SK-N-MC (cell line): ENCODE results near the gene ATOH1.

Experiments
- DNase-seq: peaks from one replicate; pipeline ENCODE4 v3.0.0-alpha.2; 2011; ENCODE audit warnings: low read depth, low spot score
- H3K27ac ChIP-seq: fragments of 200-600 bp; sonication (generic); 2 replicates; pipeline ENCODE4 v1.5.1; 2016; ENCODE audit warnings: mixed run types
- H3K36me3 ChIP-seq: fragments of 200-600 bp; sonication (generic); 2 replicates; pipeline ENCODE4 v1.6.1; 2017; ENCODE audit warnings: antibody characterized with exemption, low read length, mixed read lengths; ENCODE audit not compliant: insufficient read depth
- H3K4me3 ChIP-seq: fragments of 200-600 bp; sonication (generic); 2 replicates; pipeline ENCODE4 v1.5.1; 2016
- H3K9ac ChIP-seq: fragments of 200-600 bp; sonication (generic); 2 replicates; pipeline ENCODE4 v1.8.0; 2017; ENCODE audit warnings: mixed run types, mixed read lengths; ENCODE audit not compliant: insufficient read length
- H3K9me3 ChIP-seq: fragments of 200-600 bp; sonication (generic); 2 replicates; pipeline ENCODE4 v1.6.1; 2017; ENCODE audit warnings: low read depth, mild to moderate bottlenecking, antibody characterized with exemption, low read length, moderate library complexity, mixed read lengths
- EZH2 ChIP-seq: fragments of 200-600 bp; sonication (generic); IDR thresholded peaks from one replicate; pipeline ENCODE4 v1.6.1; 2017; ENCODE audit warnings: antibody characterized with exemption
- FOXP2 ChIP-seq: optimal IDR thresholded peaks from 2 replicates; pipeline ENCODE3; 2011; ENCODE audit warnings: mild to moderate bottlenecking, moderate library complexity; ENCODE audit not compliant: insufficient read depth; ENCODE audit errors: extremely low read length, control extremely low read depth
- POLR2AphosphoS5 ChIP-seq: IDR thresholded peaks from 2 replicates; pipeline ENCODE4 v1.6.1; 2012; ENCODE audit warnings: mild to moderate bottlenecking, low read depth, low read length, borderline replicate concordance

The ATOH1 gene

DNA sequence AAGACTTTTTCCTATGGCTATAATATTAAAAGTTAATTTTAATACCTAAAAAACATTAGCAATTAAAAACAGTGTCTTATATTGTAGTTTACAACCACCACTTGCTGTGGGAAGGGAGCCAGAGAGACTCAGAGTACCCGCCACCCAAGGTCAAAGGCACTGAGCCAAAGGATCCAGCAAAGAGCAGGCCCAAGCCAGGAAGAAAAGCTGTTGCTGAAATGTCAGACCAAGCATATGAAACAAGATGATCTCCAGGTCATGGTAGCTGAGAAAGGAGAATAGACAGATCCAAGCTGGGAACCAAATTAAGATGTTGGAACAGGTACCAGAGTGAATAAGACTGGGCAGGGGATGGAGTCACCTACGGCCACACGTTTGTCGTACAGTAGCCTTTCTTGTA lies 18.8 kb upstream of the ATOH1 start:
- Histone ChIP-seq H3K9ac (no peak overlapping the region), H3K4me3 (no peak overlapping the region), H3K36me3 (no peaks in the 10 kb centered on the region), H3K27ac (no peak overlapping the region), H3K9me3 (no peaks in the 10 kb centered on the region)
- TF ChIP-seq POLR2AphosphoS5: no peak
- no peak for TF ChIP-seq FOXP2
- TF ChIP-seq EZH2: no peak
- DNase-seq: no peak

- Histone ChIP-seq H3K4me3 (no peak overlapping the region), H3K27ac (no peak overlapping the region), H3K9me3 (no peaks in the 10 kb centered on the region), H3K9ac (no peak overlapping the region), H3K36me3 (no peaks in the 10 kb centered on the region)
- DNase-seq: no peak
- TF ChIP-seq EZH2 (no peak), POLR2AphosphoS5 (no peak), FOXP2 (no peak)
Observed at GRCh38 chr4:93810340-93810992, 18.1 kb upstream of the ATOH1 start.

GRCh38 chr4:93813092-93813491 lies 15.5 kb upstream of the ATOH1 start:
- no peaks in the 10 kb centered on the region for H3K36me3 ChIP-seq
- no peaks in the 10 kb centered on the region for H3K9me3 ChIP-seq
- no peak for DNase-seq
- TF ChIP-seq POLR2AphosphoS5: no peak
- TF ChIP-seq EZH2: no peak
- no peak for TF ChIP-seq FOXP2
- no peak overlapping the region for H3K9ac ChIP-seq
- no peak overlapping the region for H3K4me3 ChIP-seq
- no peak overlapping the region for H3K27ac ChIP-seq

DNA sequence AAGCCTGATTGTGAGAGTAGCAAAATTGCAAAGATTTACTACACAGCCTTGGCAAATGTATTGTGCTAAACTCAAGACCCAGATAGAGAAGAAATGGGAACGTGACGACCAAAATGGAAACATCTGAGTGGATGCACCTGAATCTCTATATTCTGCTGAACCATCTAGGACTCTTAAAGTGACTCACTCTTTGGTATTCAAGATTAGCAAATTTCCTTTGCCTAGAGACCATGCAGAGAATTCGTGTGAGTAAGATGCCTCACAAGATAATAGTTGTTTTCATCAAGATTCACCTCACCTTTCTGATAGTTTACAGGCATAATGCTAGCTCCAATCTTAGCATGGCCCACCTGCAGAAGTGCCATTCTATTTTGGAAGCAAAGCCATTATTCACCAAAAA lies 14.4 kb upstream of the ATOH1 start:
- TF ChIP-seq EZH2 (no peak), POLR2AphosphoS5 (no peak), FOXP2 (no peak)

DNA sequence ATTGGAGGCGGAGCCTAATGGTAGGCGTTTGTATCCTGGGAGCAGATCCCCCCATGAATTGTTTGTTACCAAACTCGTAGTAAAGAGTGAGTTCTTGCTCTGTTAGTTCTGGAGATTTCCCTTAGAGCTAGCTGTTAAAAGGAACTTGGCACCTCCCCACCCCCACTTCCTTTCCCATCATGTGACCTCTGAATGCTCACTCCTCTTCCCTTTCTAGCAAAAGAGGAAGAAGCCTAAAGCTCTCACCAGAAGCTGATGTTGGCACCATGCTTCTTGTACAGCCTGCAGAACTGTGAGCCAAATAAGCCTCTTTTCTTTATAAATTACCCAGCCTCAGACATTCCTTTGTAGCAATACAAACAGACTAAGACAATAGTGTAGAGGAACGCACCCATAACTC lies 13.8 kb upstream of the ATOH1 start:
- Histone ChIP-seq H3K9ac (no peak overlapping the region), H3K4me3 (no peak overlapping the region), H3K27ac (no peak overlapping the region), H3K9me3 (no peaks in the 10 kb centered on the region), H3K36me3 (no peaks in the 10 kb centered on the region)
- DNase-seq: no peak
- TF ChIP-seq POLR2AphosphoS5: no peak
- TF ChIP-seq FOXP2: no peak
- TF ChIP-seq EZH2: no peak

More for the DNA sequence above, 14.4 kb upstream of the ATOH1 start:
- Histone ChIP-seq H3K9ac (no peak overlapping the region), H3K27ac (no peak overlapping the region), H3K9me3 (no peaks in the 10 kb centered on the region), H3K36me3 (no peaks in the 10 kb centered on the region), H3K4me3 (no peak overlapping the region)
- no peak for DNase-seq

DNA sequence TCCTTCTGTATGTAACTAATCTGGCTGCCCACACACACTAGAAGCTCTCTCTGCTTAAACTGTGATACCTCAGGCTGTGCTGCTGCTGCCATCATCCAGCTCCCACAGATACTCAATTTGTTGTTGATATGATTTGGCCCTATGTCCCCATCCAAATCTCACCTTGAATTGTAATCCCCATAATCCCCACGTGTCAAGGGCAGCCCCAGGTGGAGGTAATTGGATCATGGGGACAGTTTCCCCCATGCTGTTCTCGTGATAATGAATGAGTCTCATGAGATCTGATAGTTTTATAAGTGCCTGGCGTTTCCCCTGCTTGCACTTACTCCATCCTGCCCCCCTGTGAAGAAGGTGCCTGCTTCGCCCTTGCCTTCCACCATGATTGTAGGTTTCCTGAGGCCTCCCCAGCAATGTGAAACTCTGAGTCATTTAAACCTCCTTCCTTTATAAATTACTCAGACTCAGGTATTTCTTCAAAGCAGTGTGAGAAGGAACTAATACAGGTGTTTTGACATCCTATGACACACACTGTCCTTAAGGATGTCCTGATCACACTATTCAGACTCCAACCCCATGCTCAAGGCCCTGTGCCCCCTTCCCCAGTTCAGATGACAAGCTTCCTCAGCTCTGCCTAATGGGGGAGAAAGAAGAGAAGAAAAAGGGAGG lies 2.9 kb upstream of the ATOH1 start:
- Histone ChIP-seq H3K9ac (no peak overlapping the region), H3K27ac (no peak overlapping the region), H3K9me3 (no peaks in the 10 kb centered on the region), H3K4me3 (no peak overlapping the region), H3K36me3 (no peaks in the 10 kb centered on the region)
- TF ChIP-seq FOXP2 (no peak), POLR2AphosphoS5 (no peak), EZH2 (no peak)
- no peak for DNase-seq

- TF ChIP-seq FOXP2: no peak
- TF ChIP-seq POLR2AphosphoS5: no peak
- no peak for TF ChIP-seq EZH2
- Histone ChIP-seq H3K9me3 (no peaks in the 10 kb centered on the region), H3K4me3 (peak overlapping the region; percentile 78), H3K9ac (no peak overlapping the region), H3K27ac (no peak overlapping the region), H3K36me3 (no peaks in the 10 kb centered on the region)
- no peak for DNase-seq
Observed at GRCh38 chr4:93827272-93827947, 1.1 kb upstream of the ATOH1 start.

- H3K4me3 ChIP-seq: peak overlapping the region; percentile 78
- no peaks in the 10 kb centered on the region for H3K9me3 ChIP-seq
- H3K9ac ChIP-seq: no peak overlapping the region
- no peaks in the 10 kb centered on the region for H3K36me3 ChIP-seq
- no peak overlapping the region for H3K27ac ChIP-seq
- no peak for TF ChIP-seq FOXP2
- no peak for TF ChIP-seq POLR2AphosphoS5
- no peak for TF ChIP-seq EZH2
- DNase-seq: no peak
Observed at GRCh38 chr4:93828995-93829819, 654 bp downstream of the ATOH1 start.
